KMS-11 (cell line): ENCODE results near the gene LTN1.

Source experiments
- H2AFZ ChIP-seq: fragments of 200-600 bp; sonication (generic); 2 replicates; pipeline ENCODE4 v1.6.1; 2016; ENCODE audit warnings: antibody characterized with exemption, mixed run types, low read depth
- H3K27ac ChIP-seq: fragments of 200-600 bp; sonication (generic); 2 replicates; pipeline ENCODE4 v1.6.1; 2016; ENCODE audit warnings: mild to moderate bottlenecking, mixed run types
- H3K27me3 ChIP-seq: fragments of 200-600 bp; sonication (generic); 2 replicates; pipeline ENCODE4 v1.6.1; 2017; ENCODE audit warnings: mild to moderate bottlenecking, low read depth, mixed run types, moderate library complexity; ENCODE audit not compliant: insufficient read depth
- H3K36me3 ChIP-seq: fragments of 200-600 bp; sonication (generic); 2 replicates; pipeline ENCODE4 v1.6.1; 2017; ENCODE audit warnings: mild to moderate bottlenecking, mixed run types; ENCODE audit not compliant: insufficient read depth
- H3K4me1 ChIP-seq: fragments of 200-600 bp; sonication (generic); 2 replicates; pipeline ENCODE4 v1.6.1; 2016; ENCODE audit warnings: mild to moderate bottlenecking, low read depth, mixed run types; ENCODE audit not compliant: poor library complexity, severe bottlenecking
- H3K4me2 ChIP-seq: fragments of 200-600 bp; sonication (generic); 2 replicates; pipeline ENCODE4 v1.7.0; 2016; ENCODE audit warnings: mild to moderate bottlenecking, mixed run types
- H3K4me3 ChIP-seq: fragments of 200-600 bp; sonication (generic); IDR thresholded peaks from 2 replicates; pipeline ENCODE4 v1.6.1; 2017; ENCODE audit warnings: low read depth, low read length, mixed read lengths; ENCODE audit not compliant: insufficient read depth
- H3K79me2 ChIP-seq: fragments of 200-600 bp; sonication (generic); 2 replicates; pipeline ENCODE4 v1.6.1; 2016; ENCODE audit warnings: low read depth, mixed run types; ENCODE audit not compliant: insufficient read depth
- H3K9ac ChIP-seq: fragments of 200-600 bp; sonication (generic); 2 replicates; pipeline ENCODE4 v1.6.1; 2016; ENCODE audit warnings: mild to moderate bottlenecking, mixed run types
- H4K20me1 ChIP-seq: fragments of 200-600 bp; sonication (generic); 2 replicates; pipeline ENCODE4 v1.6.1; 2016; ENCODE audit warnings: mild to moderate bottlenecking, mixed run types; ENCODE audit not compliant: insufficient read depth
- CTCF ChIP-seq: fragments of 200-600 bp; sonication (generic); conservative IDR thresholded peaks from 2 replicates; pipeline ENCODE4 v1.6.1; 2017; ENCODE audit warnings: low read depth, mild to moderate bottlenecking, antibody characterized with exemption, low read length, moderate library complexity, mixed read lengths

Gene LTN1

GRCh38 chr21:28960245-28960644 lies 32.4 kb downstream of the LTN1 start:
- Histone ChIP-seq H3K4me1 (no peaks in the 10 kb centered on the region), H3K27me3 (no peaks in the 10 kb centered on the region), H3K79me2 (no peaks in the 10 kb centered on the region), H3K9ac (no peak overlapping the region), H4K20me1 (no peaks in the 10 kb centered on the region), H3K4me2 (no peak overlapping the region), H3K36me3 (no peaks in the 10 kb centered on the region), H3K27ac (no peak overlapping the region), H2AFZ (no peak overlapping the region), H3K4me3 (no peak overlapping the region)
- TF ChIP-seq CTCF, result no peak

DNA sequence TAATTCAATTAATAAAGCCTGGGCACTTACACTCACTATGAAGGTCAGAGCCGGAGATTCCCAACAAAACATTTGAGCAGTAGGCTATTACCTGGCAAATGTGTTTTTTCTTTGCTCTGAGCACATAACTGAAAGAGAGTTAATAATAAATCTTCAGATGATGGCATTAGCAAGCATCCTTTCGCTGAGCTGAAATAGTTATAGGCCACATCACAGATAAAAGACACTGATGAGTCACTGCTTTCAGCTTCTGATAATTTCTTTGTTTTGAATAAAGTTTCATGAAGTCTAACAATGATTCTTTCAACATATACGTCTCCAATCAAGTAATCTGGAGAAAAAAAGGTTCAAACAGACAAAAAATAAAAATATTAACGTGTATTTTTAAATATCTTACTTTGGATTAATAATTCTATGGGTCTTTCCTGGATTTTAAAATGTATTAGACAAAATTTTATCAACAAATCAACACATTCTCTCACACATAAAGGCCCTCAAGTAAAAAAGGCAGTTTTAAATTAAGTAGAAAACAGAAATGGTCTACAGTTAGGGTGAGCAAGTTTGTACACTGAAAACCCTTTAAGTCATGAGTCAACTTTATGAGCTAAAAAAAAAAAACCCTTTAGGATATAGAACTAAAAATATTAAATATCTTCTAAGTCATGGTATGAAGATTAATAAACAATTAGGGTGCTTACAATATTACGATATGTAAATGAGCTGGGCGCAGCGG lies 33.1 kb downstream of the LTN1 start:
- Histone ChIP-seq H3K9ac (no peak overlapping the region), H3K4me1 (no peaks in the 10 kb centered on the region), H3K79me2 (no peaks in the 10 kb centered on the region), H3K4me2 (no peak overlapping the region), H4K20me1 (no peaks in the 10 kb centered on the region), H2AFZ (no peak overlapping the region), H3K27me3 (no peaks in the 10 kb centered on the region), H3K4me3 (no peak overlapping the region), H3K36me3 (no peaks in the 10 kb centered on the region), H3K27ac (no peak overlapping the region)
- TF ChIP-seq CTCF, result no peak

DNA sequence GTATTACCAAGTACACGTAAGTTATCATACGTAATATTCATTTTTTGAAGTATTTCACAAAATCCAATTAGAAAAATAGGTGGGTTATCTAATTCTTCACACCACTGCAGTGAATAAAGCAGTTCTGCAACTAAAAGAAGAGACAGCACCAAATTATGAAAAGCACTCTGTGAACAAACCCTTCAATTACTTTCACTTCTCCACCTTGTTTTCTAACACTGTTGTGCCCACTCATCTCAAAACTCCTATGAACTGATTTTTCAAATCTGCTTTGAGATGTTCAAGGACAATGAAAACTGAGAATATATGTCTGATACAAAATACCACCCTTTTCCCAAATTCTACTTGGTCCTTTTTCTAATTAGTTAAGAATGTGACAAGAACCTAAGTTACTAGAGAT lies 39.4 kb downstream of the LTN1 start:
- no peak overlapping the region for H3K27ac ChIP-seq
- no peak overlapping the region for H3K4me3 ChIP-seq
- H3K4me1 ChIP-seq, result peaks cover 24% of the 10 kb centered on the region
- no peaks in the 10 kb centered on the region for H3K79me2 ChIP-seq
- no peak overlapping the region for H3K4me2 ChIP-seq
- H4K20me1 ChIP-seq, result no peaks in the 10 kb centered on the region
- H3K36me3 ChIP-seq, result no peaks in the 10 kb centered on the region; the same call in 1 of the 2 replicates
- no peaks in the 10 kb centered on the region for H3K27me3 ChIP-seq
- H2AFZ ChIP-seq, result no peak overlapping the region
- no peak overlapping the region for H3K9ac ChIP-seq
- no peak for TF ChIP-seq CTCF

DNA sequence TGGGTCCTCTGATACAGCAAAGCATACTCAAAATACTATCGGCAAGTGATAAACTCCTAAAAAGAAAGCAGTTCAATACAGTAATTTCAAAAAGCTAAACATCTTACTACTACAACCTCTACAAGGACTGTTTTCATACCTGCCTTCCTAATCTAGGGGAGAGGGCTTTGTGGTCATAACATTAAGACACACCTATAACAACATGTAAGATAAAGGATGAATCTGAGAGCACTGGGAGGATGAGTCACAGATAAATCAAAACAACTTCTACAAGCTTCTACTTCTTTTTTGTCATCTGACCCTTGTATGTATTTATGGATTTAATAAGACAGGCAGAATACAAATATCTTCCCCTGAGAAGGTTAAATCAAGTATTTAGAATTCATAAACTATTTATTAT lies 40.0 kb downstream of the LTN1 start:
- no peak overlapping the region for H3K27ac ChIP-seq
- no peaks in the 10 kb centered on the region for H3K79me2 ChIP-seq
- no peaks in the 10 kb centered on the region; the same call in 1 of the 2 replicates for H3K36me3 ChIP-seq
- no peak overlapping the region for H3K9ac ChIP-seq
- no peak overlapping the region for H3K4me3 ChIP-seq
- no peak for TF ChIP-seq CTCF
- no peaks in the 10 kb centered on the region for H3K27me3 ChIP-seq
- no peaks in the 10 kb centered on the region for H4K20me1 ChIP-seq
- no peak overlapping the region for H2AFZ ChIP-seq
- H3K4me1 ChIP-seq, result peaks cover 24% of the 10 kb centered on the region
- no peak overlapping the region for H3K4me2 ChIP-seq
